SK-N-SH treated with all-trans-retinoic acid at 6 μM for 48 hours (cell line): ENCODE results near the gene ENOSF1.

ENCODE experiments used
- ATAC-seq: fragments of 200-7000 bp; cut with Tn5 transposase; 3 replicates; pipeline ENCODE4 v1.9.1; 2020; ENCODE audit warnings: mild to moderate bottlenecking, moderate library complexity
- ARNTL ChIP-seq: fragments of 450-650 bp; formaldehyde crosslinking; IDR thresholded peaks from 2 replicates; pipeline ENCODE4 v1.5.0; 2020; ENCODE audit warnings: low read depth, mild to moderate bottlenecking, moderate library complexity, borderline replicate concordance
- BACH2 ChIP-seq: fragments of 250-450 bp; sonication (Bioruptor Pico); IDR thresholded peaks from 2 replicates; pipeline ENCODE4 v1.9.0; 2021; ENCODE audit warnings: mild to moderate bottlenecking, borderline replicate concordance
- ESRRG ChIP-seq: fragments of 250-450 bp; sonication (Bioruptor Pico); IDR thresholded peaks from 2 replicates; pipeline ENCODE4 v1.6.1; 2021; ENCODE audit warnings: mild to moderate bottlenecking
- GLIS3 ChIP-seq: fragments of 250-450 bp; sonication (Bioruptor Pico); IDR thresholded peaks from 2 replicates; pipeline ENCODE4 v1.5.0; 2020; ENCODE audit warnings: mild to moderate bottlenecking, moderate library complexity
- ISL1 ChIP-seq: fragments of 250-450 bp; sonication (Bioruptor Pico); IDR thresholded peaks from 2 replicates; pipeline ENCODE4 v2.1.2; 2022; ENCODE audit warnings: mild to moderate bottlenecking, moderate library complexity
- OSR1 ChIP-seq: fragments of 250-450 bp; sonication (Bioruptor Pico); IDR thresholded peaks from 2 replicates; pipeline ENCODE4 v1.8.0; 2022; ENCODE audit warnings: moderate library complexity, mild to moderate bottlenecking, inconsistent platforms
- PPARA ChIP-seq: fragments of 250-450 bp; sonication (Bioruptor Pico); IDR thresholded peaks from 2 replicates; pipeline ENCODE4 v1.5.0; 2020; ENCODE audit warnings: mild to moderate bottlenecking, borderline replicate concordance
- SNAI2 ChIP-seq: fragments of 250-450 bp; sonication (Bioruptor Pico); IDR thresholded peaks from 2 replicates; pipeline ENCODE4 v1.5.0; 2020; ENCODE audit warnings: mild to moderate bottlenecking, moderate library complexity
- TOX ChIP-seq: fragments of 250-450 bp; sonication (Bioruptor Pico); IDR thresholded peaks from 2 replicates; pipeline ENCODE4 v1.8.0; 2021; ENCODE audit warnings: mild to moderate bottlenecking, moderate library complexity, borderline replicate concordance
- ZC3H10 ChIP-seq: fragments of 250-450 bp; sonication (Bioruptor Pico); IDR thresholded peaks from 2 replicates; pipeline ENCODE4 v1.5.1; 2021; ENCODE audit warnings: mild to moderate bottlenecking, moderate library complexity
- ZFP3 ChIP-seq: fragments of 250-450 bp; sonication (Bioruptor Pico); IDR thresholded peaks from 2 replicates; pipeline ENCODE4 v1.5.0; 2020; ENCODE audit warnings: mild to moderate bottlenecking, moderate library complexity
- ZFP30 ChIP-seq: fragments of 450-650 bp; formaldehyde crosslinking; IDR thresholded peaks from 2 replicates; pipeline ENCODE4 v1.5.0; 2022; ENCODE audit warnings: mild to moderate bottlenecking, moderate library complexity
- ZNF565 ChIP-seq: fragments of 450-650 bp; formaldehyde crosslinking; conservative IDR thresholded peaks from 2 replicates; pipeline ENCODE4 v1.5.0; 2020; ENCODE audit warnings: low read depth, mild to moderate bottlenecking, moderate library complexity
- ZNF70 ChIP-seq: fragments of 450-650 bp; formaldehyde crosslinking; IDR thresholded peaks from 2 replicates; pipeline ENCODE4 v1.5.0; 2020; ENCODE audit warnings: mild to moderate bottlenecking, moderate library complexity
- TF ChIP-seq, protein P1 (sequence below): fragments of 250-450 bp; sonication (Bioruptor Pico); IDR thresholded peaks from 2 replicates; pipeline ENCODE4 v1.5.1; 2021; ENCODE audit warnings: mild to moderate bottlenecking, moderate library complexity
- TF ChIP-seq, protein P2 (sequence below): fragments of 250-450 bp; sonication (Bioruptor Pico); IDR thresholded peaks from 2 replicates; pipeline ENCODE4 v1.8.0; 2021; ENCODE audit warnings: low read depth, mild to moderate bottlenecking, moderate library complexity, borderline replicate concordance
- TF ChIP-seq, protein P3 (sequence below): fragments of 250-450 bp; sonication (Bioruptor Pico); IDR thresholded peaks from 2 replicates; pipeline ENCODE4 v1.8.0; 2020; ENCODE audit warnings: mild to moderate bottlenecking, moderate library complexity, borderline replicate concordance
- TF ChIP-seq, protein P4 (sequence below): fragments of 250-450 bp; sonication (Bioruptor Pico); IDR thresholded peaks from 2 replicates; pipeline ENCODE4 v1.5.0; 2020; ENCODE audit warnings: mild to moderate bottlenecking, moderate library complexity

Gene ENOSF1

DNA sequence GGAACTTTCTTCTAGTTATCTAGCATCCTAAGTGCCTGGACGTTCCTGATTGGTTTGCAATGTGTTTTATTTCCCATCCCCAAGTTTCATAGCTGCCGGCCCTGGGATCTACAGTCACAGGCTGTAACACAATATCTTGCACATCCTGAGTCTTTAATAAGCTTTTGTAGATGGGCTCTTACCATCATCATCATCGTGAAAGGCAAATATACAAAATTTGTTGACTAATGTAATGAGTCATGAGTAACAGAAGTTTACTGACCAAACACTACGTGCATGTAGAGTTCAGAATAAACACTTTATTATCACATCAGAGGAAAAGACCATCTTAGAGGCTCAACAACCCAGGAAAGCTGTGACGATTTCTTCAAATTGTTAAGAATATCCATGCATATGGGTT, 63.1 kb downstream of the ENOSF1 start (continued):
- TF ChIP-seq, protein P1, sequence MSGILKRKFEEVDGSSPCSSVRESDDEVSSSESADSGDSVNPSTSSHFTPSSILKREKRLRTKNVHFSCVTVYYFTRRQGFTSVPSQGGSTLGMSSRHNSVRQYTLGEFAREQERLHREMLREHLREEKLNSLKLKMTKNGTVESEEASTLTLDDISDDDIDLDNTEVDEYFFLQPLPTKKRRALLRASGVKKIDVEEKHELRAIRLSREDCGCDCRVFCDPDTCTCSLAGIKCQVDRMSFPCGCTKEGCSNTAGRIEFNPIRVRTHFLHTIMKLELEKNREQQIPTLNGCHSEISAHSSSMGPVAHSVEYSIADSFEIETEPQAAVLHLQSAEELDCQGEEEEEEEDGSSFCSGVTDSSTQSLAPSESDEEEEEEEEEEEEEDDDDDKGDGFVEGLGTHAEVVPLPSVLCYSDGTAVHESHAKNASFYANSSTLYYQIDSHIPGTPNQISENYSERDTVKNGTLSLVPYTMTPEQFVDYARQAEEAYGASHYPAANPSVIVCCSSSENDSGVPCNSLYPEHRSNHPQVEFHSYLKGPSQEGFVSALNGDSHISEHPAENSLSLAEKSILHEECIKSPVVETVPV (CRISPR knock-in tag) = no peak
- TF ChIP-seq, all 23 proteins: peak for 0

DNA sequence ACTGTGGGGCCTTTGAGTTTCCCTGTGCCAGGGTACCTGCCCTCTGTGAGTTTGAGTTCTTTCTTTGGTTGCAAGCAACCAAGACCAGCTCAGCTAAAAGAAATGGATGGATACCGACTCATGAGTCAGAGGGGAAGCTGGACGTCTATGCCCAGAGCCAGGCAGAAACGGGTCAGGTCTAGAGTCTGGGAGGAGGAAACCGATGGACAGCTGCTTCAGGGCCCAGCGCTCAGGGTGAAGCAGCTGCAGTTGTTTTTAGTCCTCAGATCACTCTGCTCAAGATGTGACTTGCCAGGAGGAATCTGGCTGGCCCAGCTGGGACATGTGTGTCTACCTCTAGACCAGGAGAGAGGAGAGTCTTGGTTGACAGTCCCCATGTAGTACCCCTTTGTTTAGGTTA, 65.1 kb downstream of the ENOSF1 start:
- ATAC-seq = no peak
- TF ChIP-seq ISL1 (CRISPR knock-in tag) = no peak
- TF ChIP-seq ZNF565 = no peak
- TF ChIP-seq BACH2 (CRISPR knock-in tag) = no peak
- TF ChIP-seq ARNTL (CRISPR knock-in tag) = no peak
- no peak for TF ChIP-seq ZNF70 (CRISPR knock-in tag)
- TF ChIP-seq, protein P2, sequence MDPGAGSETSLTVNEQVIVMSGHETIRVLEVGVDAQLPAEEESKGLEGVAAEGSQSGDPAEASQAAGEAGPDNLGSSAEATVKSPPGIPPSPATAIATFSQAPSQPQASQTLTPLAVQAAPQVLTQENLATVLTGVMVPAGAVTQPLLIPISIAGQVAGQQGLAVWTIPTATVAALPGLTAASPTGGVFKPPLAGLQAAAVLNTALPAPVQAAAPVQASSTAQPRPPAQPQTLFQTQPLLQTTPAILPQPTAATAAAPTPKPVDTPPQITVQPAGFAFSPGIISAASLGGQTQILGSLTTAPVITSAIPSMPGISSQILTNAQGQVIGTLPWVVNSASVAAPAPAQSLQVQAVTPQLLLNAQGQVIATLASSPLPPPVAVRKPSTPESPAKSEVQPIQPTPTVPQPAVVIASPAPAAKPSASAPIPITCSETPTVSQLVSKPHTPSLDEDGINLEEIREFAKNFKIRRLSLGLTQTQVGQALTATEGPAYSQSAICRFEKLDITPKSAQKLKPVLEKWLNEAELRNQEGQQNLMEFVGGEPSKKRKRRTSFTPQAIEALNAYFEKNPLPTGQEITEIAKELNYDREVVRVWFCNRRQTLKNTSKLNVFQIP (CRISPR knock-in tag) = no peak
- TF ChIP-seq TOX = no peak
- TF ChIP-seq, protein P1 (CRISPR knock-in tag) = no peak
- TF ChIP-seq ZC3H10 (CRISPR knock-in tag) = no peak
- TF ChIP-seq ZFP3 = no peak
- TF ChIP-seq ZFP30 = no peak
- no peak for TF ChIP-seq SNAI2 (CRISPR knock-in tag)
- TF ChIP-seq, all 23 proteins: peak for 0

DNA sequence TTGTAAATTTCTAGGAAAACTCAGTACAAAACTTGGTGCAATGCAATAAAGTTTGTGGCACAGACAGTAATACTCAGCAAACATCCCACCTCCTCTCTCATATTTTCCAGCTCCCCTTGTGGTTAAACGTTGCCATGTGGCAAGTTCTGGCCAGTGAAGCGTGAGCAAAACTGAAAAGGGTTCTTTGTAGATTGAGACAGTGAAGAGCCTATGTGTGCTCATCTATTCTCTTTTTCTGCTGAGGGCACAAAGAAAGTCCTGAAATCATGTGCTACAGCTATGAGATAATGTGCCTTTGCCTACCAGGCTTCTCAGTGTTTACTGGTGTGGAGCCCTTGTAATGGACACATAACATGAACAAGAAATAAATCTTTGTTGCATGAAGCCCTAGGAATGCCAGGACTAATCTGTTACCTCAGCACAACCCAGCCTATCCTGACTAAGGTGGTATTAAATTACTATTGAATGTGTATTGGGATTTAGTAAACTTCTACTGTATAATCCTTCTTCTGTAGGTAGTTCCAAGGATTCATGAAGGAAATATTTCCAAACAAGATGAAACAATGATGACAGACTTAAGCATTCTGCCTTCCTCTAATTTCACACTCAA, 67.9 kb downstream of the ENOSF1 start:
- ATAC-seq = no peak
- TF ChIP-seq TOX = no peak
- TF ChIP-seq ESRRG (CRISPR knock-in tag) = no peak
- TF ChIP-seq ZFP30 = no peak
- TF ChIP-seq, protein P3, sequence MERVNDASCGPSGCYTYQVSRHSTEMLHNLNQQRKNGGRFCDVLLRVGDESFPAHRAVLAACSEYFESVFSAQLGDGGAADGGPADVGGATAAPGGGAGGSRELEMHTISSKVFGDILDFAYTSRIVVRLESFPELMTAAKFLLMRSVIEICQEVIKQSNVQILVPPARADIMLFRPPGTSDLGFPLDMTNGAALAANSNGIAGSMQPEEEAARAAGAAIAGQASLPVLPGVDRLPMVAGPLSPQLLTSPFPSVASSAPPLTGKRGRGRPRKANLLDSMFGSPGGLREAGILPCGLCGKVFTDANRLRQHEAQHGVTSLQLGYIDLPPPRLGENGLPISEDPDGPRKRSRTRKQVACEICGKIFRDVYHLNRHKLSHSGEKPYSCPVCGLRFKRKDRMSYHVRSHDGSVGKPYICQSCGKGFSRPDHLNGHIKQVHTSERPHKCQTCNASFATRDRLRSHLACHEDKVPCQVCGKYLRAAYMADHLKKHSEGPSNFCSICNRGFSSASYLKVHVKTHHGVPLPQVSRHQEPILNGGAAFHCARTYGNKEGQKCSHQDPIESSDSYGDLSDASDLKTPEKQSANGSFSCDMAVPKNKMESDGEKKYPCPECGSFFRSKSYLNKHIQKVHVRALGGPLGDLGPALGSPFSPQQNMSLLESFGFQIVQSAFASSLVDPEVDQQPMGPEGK (CRISPR knock-in tag) = no peak
- TF ChIP-seq SNAI2 (CRISPR knock-in tag) = no peak
- no peak for TF ChIP-seq ZNF565
- TF ChIP-seq OSR1 (CRISPR knock-in tag) = no peak
- TF ChIP-seq PPARA (CRISPR knock-in tag) = no peak
- no peak for TF ChIP-seq GLIS3 (CRISPR knock-in tag)
- TF ChIP-seq, protein P4, sequence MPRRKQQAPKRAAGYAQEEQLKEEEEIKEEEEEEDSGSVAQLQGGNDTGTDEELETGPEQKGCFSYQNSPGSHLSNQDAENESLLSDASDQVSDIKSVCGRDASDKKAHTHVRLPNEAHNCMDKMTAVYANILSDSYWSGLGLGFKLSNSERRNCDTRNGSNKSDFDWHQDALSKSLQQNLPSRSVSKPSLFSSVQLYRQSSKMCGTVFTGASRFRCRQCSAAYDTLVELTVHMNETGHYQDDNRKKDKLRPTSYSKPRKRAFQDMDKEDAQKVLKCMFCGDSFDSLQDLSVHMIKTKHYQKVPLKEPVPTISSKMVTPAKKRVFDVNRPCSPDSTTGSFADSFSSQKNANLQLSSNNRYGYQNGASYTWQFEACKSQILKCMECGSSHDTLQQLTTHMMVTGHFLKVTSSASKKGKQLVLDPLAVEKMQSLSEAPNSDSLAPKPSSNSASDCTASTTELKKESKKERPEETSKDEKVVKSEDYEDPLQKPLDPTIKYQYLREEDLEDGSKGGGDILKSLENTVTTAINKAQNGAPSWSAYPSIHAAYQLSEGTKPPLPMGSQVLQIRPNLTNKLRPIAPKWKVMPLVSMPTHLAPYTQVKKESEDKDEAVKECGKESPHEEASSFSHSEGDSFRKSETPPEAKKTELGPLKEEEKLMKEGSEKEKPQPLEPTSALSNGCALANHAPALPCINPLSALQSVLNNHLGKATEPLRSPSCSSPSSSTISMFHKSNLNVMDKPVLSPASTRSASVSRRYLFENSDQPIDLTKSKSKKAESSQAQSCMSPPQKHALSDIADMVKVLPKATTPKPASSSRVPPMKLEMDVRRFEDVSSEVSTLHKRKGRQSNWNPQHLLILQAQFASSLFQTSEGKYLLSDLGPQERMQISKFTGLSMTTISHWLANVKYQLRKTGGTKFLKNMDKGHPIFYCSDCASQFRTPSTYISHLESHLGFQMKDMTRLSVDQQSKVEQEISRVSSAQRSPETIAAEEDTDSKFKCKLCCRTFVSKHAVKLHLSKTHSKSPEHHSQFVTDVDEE = no peak
- no peak for TF ChIP-seq ARNTL (CRISPR knock-in tag)
- TF ChIP-seq ZC3H10 (CRISPR knock-in tag) = no peak
- TF ChIP-seq, protein P1 (CRISPR knock-in tag) = no peak
- TF ChIP-seq ZFP3 = no peak
